HEK293 (cell line): ENCODE data around the gene RHBDD2.

ENCODE experiments used
- CTCF ChIA-PET: fragments of 350-600 bp; formaldehyde crosslinking; extraction: SDS; loops from one replicate; lab custom pipeline; 2021; ENCODE audit warnings: antibody characterized with exemption; lab: Yijun Ruan, JAX
- POLR2A ChIA-PET: fragments of 300-600 bp; formaldehyde crosslinking; extraction: SDS; loops from one replicate; lab custom pipeline; 2020; ENCODE audit warnings: antibody characterized with exemption, inconsistent platforms; lab: Yijun Ruan, JAX
- H3K27ac ChIP-seq: fragments of 200-500 bp; sonication (Bioruptor generic); 2 replicates; pipeline ENCODE4 v1.5.1; 2014; ENCODE audit warnings: low read depth, low read length, control low read depth, inconsistent platforms; ENCODE audit errors: extremely low read depth
- H3K36me3 ChIP-seq, 2 experiments: fragments of 200-500 bp in 1 of 2; sonication (Bioruptor generic) in 1 of 2; 1 replicate in 1 of 2; 2 replicates in 1 of 2; pipeline ENCODE4 v1.5.1; 2014 to 2017; ENCODE audit warnings: inconsistent platforms in 2 of 2, low read length in 2 of 2; ENCODE audit not compliant: control insufficient read depth in 2 of 2, insufficient read depth in 1 of 2
- H3K4me1 ChIP-seq: fragments of 200-500 bp; sonication (Bioruptor generic); 2 replicates; pipeline ENCODE4 v1.5.1; 2014; ENCODE audit warnings: mild to moderate bottlenecking, low read length, inconsistent platforms; ENCODE audit not compliant: control insufficient read depth, insufficient read depth
- H3K4me3 ChIP-seq: 2 replicates; pipeline ENCODE4 v1.5.1; 2011; ENCODE audit warnings: low read depth, mild to moderate bottlenecking, control low read depth, low read length, moderate library complexity
- H3K9me3 ChIP-seq: fragments of 200-500 bp; sonication (Bioruptor generic); 2 replicates; pipeline ENCODE4 v1.5.1; 2014; ENCODE audit warnings: low read depth, low read length, inconsistent platforms; ENCODE audit not compliant: control insufficient read depth, insufficient read depth
- FEZF1 ChIP-seq: fragments of 450-650 bp; formaldehyde crosslinking; IDR thresholded peaks from 2 replicates; pipeline ENCODE4 v1.5.1; 2016; ENCODE audit warnings: missing biosample characterization, missing genetic modification characterization
- GLI2 ChIP-seq: fragments of 450-650 bp; formaldehyde crosslinking; IDR thresholded peaks from 2 replicates; pipeline ENCODE4; 2017; ENCODE audit warnings: missing biosample characterization, missing genetic modification characterization, low read depth, borderline replicate concordance
- HOXC10 ChIP-seq: sonication (generic); formaldehyde crosslinking; IDR thresholded peaks from 2 replicates; pipeline ENCODE4 v1.8.1; 2023; ENCODE audit warnings: mild to moderate bottlenecking, missing genetic modification reagents
- OSR2 ChIP-seq: fragments of 450-650 bp; formaldehyde crosslinking; IDR thresholded peaks from 2 replicates; pipeline ENCODE4 v1.5.1; 2016; ENCODE audit warnings: missing biosample characterization, missing genetic modification characterization
- PBX3 ChIP-seq: sonication (generic); formaldehyde crosslinking; IDR thresholded peaks from 2 replicates; pipeline ENCODE4 v1.8.1; 2022; ENCODE audit warnings: mild to moderate bottlenecking, moderate library complexity, missing genetic modification reagents
- REPIN1 ChIP-seq: fragments of 450-650 bp; formaldehyde crosslinking; IDR thresholded peaks from 2 replicates; pipeline ENCODE4 v1.5.1; 2017; ENCODE audit warnings: missing biosample characterization, missing genetic modification characterization, low read depth
- ZBTB11 ChIP-seq: fragments of 450-650 bp; formaldehyde crosslinking; conservative IDR thresholded peaks from 2 replicates; pipeline ENCODE4 v1.5.1; 2016; ENCODE audit warnings: low read depth, missing biosample characterization, missing genetic modification characterization
- ZBTB44 ChIP-seq: fragments of 450-650 bp; IDR thresholded peaks from 2 replicates; pipeline ENCODE4 v1.5.1; 2018; ENCODE audit warnings: missing biosample characterization, mild to moderate bottlenecking, missing genetic modification characterization
- ZNF112 ChIP-seq: fragments of 450-650 bp; formaldehyde crosslinking; IDR thresholded peaks from 2 replicates; pipeline ENCODE4 v1.5.0; 2017; ENCODE audit warnings: missing biosample characterization, missing genetic modification characterization
- ZNF140 ChIP-seq: fragments of 450-650 bp; formaldehyde crosslinking; IDR thresholded peaks from 2 replicates; pipeline ENCODE4 v1.5.1; 2016; ENCODE audit warnings: missing biosample characterization, missing genetic modification characterization
- ZNF37A ChIP-seq: fragments of 450-650 bp; IDR thresholded peaks from 2 replicates; pipeline ENCODE4 v1.5.1; 2018; ENCODE audit warnings: missing biosample characterization, missing genetic modification characterization
- ZNF449 ChIP-seq: fragments of 450-650 bp; formaldehyde crosslinking; IDR thresholded peaks from 2 replicates; pipeline ENCODE4 v1.5.1; 2017; ENCODE audit warnings: missing biosample characterization, mild to moderate bottlenecking, missing genetic modification characterization, moderate library complexity
- ZNF548 ChIP-seq: fragments of 450-650 bp; formaldehyde crosslinking; IDR thresholded peaks from 2 replicates; pipeline ENCODE4 v1.5.1; 2016; ENCODE audit warnings: missing biosample characterization, missing genetic modification characterization
- ZNF561 ChIP-seq: fragments of 450-650 bp; IDR thresholded peaks from 2 replicates; pipeline ENCODE4 v1.5.1; 2018; ENCODE audit warnings: missing biosample characterization, missing genetic modification characterization, borderline replicate concordance
- ZNF571 ChIP-seq: fragments of 450-650 bp; formaldehyde crosslinking; IDR thresholded peaks from 2 replicates; pipeline ENCODE4 v1.5.0; 2017; ENCODE audit warnings: missing biosample characterization, missing genetic modification characterization
- ZNF610 ChIP-seq: fragments of 450-650 bp; formaldehyde crosslinking; IDR thresholded peaks from 2 replicates; pipeline ENCODE4 v1.5.1; 2016; ENCODE audit warnings: missing biosample characterization, missing genetic modification characterization, borderline replicate concordance
- ZNF621 ChIP-seq: fragments of 450-650 bp; formaldehyde crosslinking; IDR thresholded peaks from 2 replicates; pipeline ENCODE4 v1.5.1; 2017; ENCODE audit warnings: missing biosample characterization, missing genetic modification characterization
- ZNF639 ChIP-seq: fragments of 450-650 bp; formaldehyde crosslinking; IDR thresholded peaks from 2 replicates; pipeline ENCODE4 v1.5.1; 2016; ENCODE audit warnings: missing biosample characterization, missing genetic modification characterization
- ZNF660 ChIP-seq: fragments of 450-650 bp; IDR thresholded peaks from 2 replicates; pipeline ENCODE4 v1.5.1; 2018; ENCODE audit warnings: missing biosample characterization, mild to moderate bottlenecking, missing genetic modification characterization
- ZNF701 ChIP-seq: fragments of 450-650 bp; formaldehyde crosslinking; IDR thresholded peaks from 2 replicates; pipeline ENCODE4 v1.5.1; 2016; ENCODE audit warnings: missing biosample characterization, missing genetic modification characterization
- ZNF704 ChIP-seq: fragments of 450-650 bp; formaldehyde crosslinking; IDR thresholded peaks from 2 replicates; pipeline ENCODE4 v1.5.1; 2016; ENCODE audit warnings: missing biosample characterization, missing genetic modification characterization
- ZNF791 ChIP-seq: fragments of 450-650 bp; formaldehyde crosslinking; IDR thresholded peaks from 2 replicates; pipeline ENCODE4 v1.5.1; 2016; ENCODE audit warnings: missing biosample characterization, missing genetic modification characterization
- ZNF843 ChIP-seq: fragments of 450-650 bp; formaldehyde crosslinking; IDR thresholded peaks from 2 replicates; pipeline ENCODE4 v1.5.1; 2016; ENCODE audit warnings: missing biosample characterization, missing genetic modification characterization
- ZSCAN18 ChIP-seq: fragments of 450-650 bp; formaldehyde crosslinking; IDR thresholded peaks from 2 replicates; pipeline ENCODE4 v1.5.1; 2016; ENCODE audit warnings: missing biosample characterization, missing genetic modification characterization

The RHBDD2 gene

GRCh38 chr7:75916259-75916658 is 37.4 kb downstream of the RHBDD2 start (continued):
- TF ChIP-seq ZNF639, result no peak
- no peak for TF ChIP-seq ZNF621 (tag by site-specific recombination)
- TF ChIP-seq ZNF704 (tag by site-specific recombination), result no peak
- no peak for TF ChIP-seq ZNF660
- no peak for TF ChIP-seq ZNF140 (tag by site-specific recombination)
- TF ChIP-seq REPIN1 (tag by site-specific recombination), result no peak
- no peak for TF ChIP-seq PBX3
- TF ChIP-seq ZNF843 (tag by site-specific recombination), result no peak

- no peaks in the 10 kb centered on the region for H3K9me3 ChIP-seq
- no peak overlapping the region for H3K27ac ChIP-seq
- 0 out of 2 replicates have a peak, but pooled peaks cover 3% of the 10 kb centered on the region for H3K4me1 ChIP-seq
- ChIA-PET POLR2A (interaction anchor here (0.6 to 2.2 kb wide), 5 partner anchors 12 to 392 kb away, joined by 3 to 8 read pairs (median 5); partner anchors contain the start of gene RHBDD2), CTCF (interaction anchor here (2.0 kb wide), 1 partner anchor 103 kb away, joined by 8 read pairs; no protein-coding TSS in a partner anchor)
- H3K36me3 ChIP-seq, result no peaks in the 10 kb centered on the region
- no peak overlapping the region for H3K4me3 ChIP-seq
- TF ChIP-seq ZNF571 (tag by site-specific recombination), result no peak
- TF ChIP-seq ZSCAN18 (tag by site-specific recombination), result no peak
- TF ChIP-seq ZNF449 (tag by site-specific recombination), result no peak
- TF ChIP-seq ZNF112 (tag by site-specific recombination), result no peak
- no peak for TF ChIP-seq ZNF791 (tag by site-specific recombination)
- TF ChIP-seq HOXC10 (CRISPR knock-in tag), result no peak
- no peak for TF ChIP-seq ZNF701 (tag by site-specific recombination)
- TF ChIP-seq ZNF660, result no peak
- TF ChIP-seq ZNF37A (tag by site-specific recombination), result no peak
- no peak for TF ChIP-seq ZNF610 (tag by site-specific recombination)
- TF ChIP-seq ZNF561 (tag by site-specific recombination), result no peak
- TF ChIP-seq ZBTB44, result no peak
- TF ChIP-seq OSR2 (tag by site-specific recombination), result no peak
- no peak for TF ChIP-seq ZBTB11 (tag by site-specific recombination)
- no peak for TF ChIP-seq FEZF1 (tag by site-specific recombination)
- TF ChIP-seq GLI2 (tag by site-specific recombination), result no peak
- no peak for TF ChIP-seq ZNF548
Measured at GRCh38 chr7:75916685-75917634, 38.1 kb downstream of the RHBDD2 start.
